Kidney (tissue), 14 donors: ENCODE data around the gene NPW. TPM values are rescaled to one million over a fixed set of nuclear protein-coding genes. Genes with fewer than 3 reads are reported as not detected.

Source experiments
- DNase-seq, 5 donors: peaks; one replicate each; pipeline ENCODE4 v3.0.0-alpha.2; 2013 to 2020
- FAIRE-seq: peaks from 2 replicates; lab custom pipeline; 2012; peaks lifted over from hg19 to GRCh38; lab: Jason Lieb, UNC
- H3K27ac ChIP-seq, 2 donors: one replicate each; pipeline ENCODE4 v1.7.0; 2013; ENCODE audit warnings: low read depth in 2 of 2, low read length in 2 of 2, inconsistent platforms in 1 of 2
- H3K27me3 ChIP-seq: one replicate; pipeline ENCODE4 v1.7.1; 2013; ENCODE audit warnings: low read length, inconsistent platforms; ENCODE audit not compliant: control insufficient read depth, insufficient read depth
- H3K36me3 ChIP-seq, 3 donors: one replicate each; pipeline versions ENCODE4 v1.7.0 to v1.7.1; 2013; ENCODE audit warnings: low read length in 3 of 3, control low read depth in 1 of 3, inconsistent platforms in 1 of 3; ENCODE audit not compliant: insufficient read depth in 3 of 3, control insufficient read depth in 2 of 3
- H3K4me1 ChIP-seq, 3 donors: one replicate each; pipeline versions ENCODE4 v1.7.0 to v1.7.1; 2013; ENCODE audit warnings: low read length in 3 of 3, inconsistent platforms in 1 of 3, low read depth in 1 of 3; ENCODE audit not compliant: control insufficient read depth in 2 of 3, insufficient read depth in 2 of 3
- H3K4me3 ChIP-seq, 3 donors: one replicate each; pipeline versions ENCODE4 v1.7.0 to v1.8.1; 2013; ENCODE audit warnings: low read length in 3 of 3, control low read depth in 1 of 3, inconsistent platforms in 1 of 3
- H3K9ac ChIP-seq, 3 donors: one replicate each; pipeline versions ENCODE4 v1.7.0 to v1.7.1; 2013; ENCODE audit warnings: low read length in 3 of 3, control low read depth in 1 of 3, inconsistent platforms in 1 of 3
- H3K9me3 ChIP-seq, 3 donors: one replicate each; pipeline versions ENCODE4 v1.7.0 to v1.7.1; 2013; ENCODE audit warnings: low read length in 3 of 3, control low read depth in 1 of 3, inconsistent platforms in 1 of 3; ENCODE audit not compliant: control insufficient read depth in 2 of 3, insufficient read depth in 1 of 3
- CTCF ChIP-seq: IDR thresholded peaks from 3 replicates; pipeline ENCODE4 v1.5.1; 2012; ENCODE audit warnings: mild to moderate bottlenecking, moderate library complexity, borderline replicate concordance; ENCODE audit not compliant: insufficient read depth; ENCODE audit errors: extremely low read depth
- intact Hi-C: fragments of 100-400 bp; cut with DNase I; formaldehyde crosslinking; loops from one replicate; pipeline ENCODE4 v1.11.1; 2022
- polyA plus RNA-seq: library from polyadenylated mRNA; stranded (reverse); fragments of 350-450 nt; fragmentation: Illumina TruSeq; extraction: RNeasy Lipid Tissue Mini Kit (QIAGEN cat#74804); gene quantifications from one replicate; pipeline ENCODE4 v1.2.3, GENCODE V29; 2014; ENCODE audit warnings: low read depth, low replicate concordance; ENCODE audit not compliant: insufficient read depth
- total RNA-seq: library from RNA; stranded (reverse); fragmentation: NEBNext Ultra II Directional; extraction: Animal tissue kit (Norgen Biotek cat#: 25700); gene quantifications from one replicate; pipeline ENCODE4 v1.2.1, GENCODE V29; 2021
- donor health status: control.
- donor health status: control.
- donor health status: control.
- donor health status: control.
- donor health status: control.
- donor health status: DM: yes; HTN: yes; CAD: no.
- donor health status: Normal renal cell carcinoma (clear cell type).

NPW gene
- total and polyA plus RNA-seq, 2 donors from 2014 or later: not detected

- Histone ChIP-seq H3K36me3 (peaks cover 0 to 12% (median 8%) of the 10 kb centered on the region in 3 donors), H3K4me1 (peaks cover 0 to 22% (median 8%) of the 10 kb centered on the region in 3 donors), H3K4me3 (no peak overlapping the region), H3K9me3 (no peaks in the 10 kb centered on the region), H3K27ac (no peak overlapping the region), H3K27me3 (peaks cover 38% of the 10 kb centered on the region), H3K9ac (peak overlapping the region in 1 of 3 donors; percentile 67)
- no peak for DNase-seq
- no peak for TF ChIP-seq CTCF
- no peak for FAIRE-seq
- intact Hi-C loops: no loop called here
Observed at GRCh38 chr16:1985466-1986150, 34.0 kb upstream of the NPW start.

GRCh38 chr16:1987198-1987597 is 32.4 kb upstream of the NPW start:
- no peak overlapping the region for H3K9ac ChIP-seq
- H3K27ac ChIP-seq: no peak overlapping the region
- DNase-seq (no peak), FAIRE-seq (no peak)
- H3K9me3 ChIP-seq: no peaks in the 10 kb centered on the region
- TF ChIP-seq CTCF: no peak
- H3K27me3 ChIP-seq: peaks cover 28% of the 10 kb centered on the region
- peaks cover 0 to 29% (median 8%) of the 10 kb centered on the region in 3 donors for H3K4me1 ChIP-seq
- intact Hi-C loops: no loop called here
- H3K36me3 ChIP-seq: peaks cover 0 to 12% (median 8%) of the 10 kb centered on the region in 3 donors
- H3K4me3 ChIP-seq: no peak overlapping the region

- no peak for TF ChIP-seq CTCF
- peak within 1 kb of the TSS in 1 of 3 donors; percentile 39 for H3K4me3 ChIP-seq
- H3K9ac ChIP-seq: peak within 1 kb of the TSS in 2 of 3 donors; percentile 46
- H3K27me3 ChIP-seq: peaks cover 19% of the 10 kb centered on the region
- FAIRE-seq: no peak
- intact Hi-C loops: no loop called here
- DNase-seq: peak in 2 of 5 donors; percentile 4 to 78
- peaks cover 0 to 22% (median 8%) of the 10 kb centered on the region in 3 donors for H3K4me1 ChIP-seq
- peaks cover 0 to 12% (median 8%) of the 10 kb centered on the region in 3 donors for H3K36me3 ChIP-seq
- H3K27ac ChIP-seq: peak within 1 kb of the TSS in 1 of 2 donors; percentile 26
- H3K9me3 ChIP-seq: no peaks in the 10 kb centered on the region
Observed at GRCh38 chr16:1989209-1990100, 30.1 kb upstream of the NPW start, which contains the start of gene SYNGR3. Gene SYNGR3, plus strand, starts transcription at chr16:1989970. Its CDS starts 133 bp downstream, at chr16:1990103.
